DOHH2 (cell line): ENCODE data around the gene SENP3.

Source experiments
- CTCF ChIP-seq: fragments of 200-600 bp; sonication (generic); IDR thresholded peaks from one replicate; pipeline ENCODE4 v1.5.1; 2014; ENCODE audit warnings: antibody characterized with exemption, mild to moderate bottlenecking, low read depth, low read length; ENCODE audit not compliant: poor library complexity, severe bottlenecking
- EZH2phosphoT487 ChIP-seq: fragments of 200-600 bp; sonication (generic); IDR thresholded peaks from 2 replicates; pipeline ENCODE4 v1.6.1; 2017; ENCODE audit warnings: borderline replicate concordance, mild to moderate bottlenecking, antibody characterized with exemption, low read length, moderate library complexity, mixed read lengths

GRCh38 chr17:7611635-7612293 is 50.0 kb downstream of the SENP3 start:
- TF ChIP-seq CTCF = no peak
- no peak for TF ChIP-seq EZH2phosphoT487
